HepG2 (cell line): ENCODE data around the gene C19orf44. TPM values are rescaled to one million over a fixed set of nuclear protein-coding genes. Genes with fewer than 3 reads are reported as not detected.

Source experiments
- ATAC-seq: fragments of 200-7000 bp; cut with Tn5 transposase; 3 replicates; pipeline ENCODE4 v1.9.1; 2020; ENCODE audit warnings: mild to moderate bottlenecking, moderate library complexity
- BruUV-seq: library from RNA; stranded (reverse); fragments of 400-500 nt; replicated peaks from 2 replicates; lab custom pipeline; 2021; lab: Mats Ljungman, UMichigan
- CTCF ChIA-PET: fragments of 300-600 bp; formaldehyde crosslinking; extraction: SDS; loops from one replicate; lab custom pipeline; 2021; ENCODE audit warnings: low total read pairs, inconsistent platforms, low intra/inter-chr PET ratio; lab: Yijun Ruan, JAX
- POLR2A ChIA-PET: fragments of 350-600 bp; sonication (Branson Sonifier 250); formaldehyde crosslinking; loops from one replicate; lab custom pipeline; 2020; ENCODE audit warnings: antibody characterized with exemption, inconsistent platforms; lab: Yijun Ruan, JAX
- DNase-seq: peaks from one replicate; pipeline ENCODE4 v3.0.0-alpha.2; 2015; ENCODE audit warnings: low spot score
- FAIRE-seq: peaks from 3 replicates; lab custom pipeline; 2011; peaks lifted over from hg19 to GRCh38; lab: Jason Lieb, UNC
- H2AFZ ChIP-seq: one replicate; pipeline ENCODE4 v1.6.1; 2011; ENCODE audit warnings: low read length, inconsistent platforms
- H3K27ac ChIP-seq: fragments of 300-600 bp; 3 replicates; pipeline ENCODE4 v1.8.0; 2011; ENCODE audit warnings: mixed run types, mild to moderate bottlenecking, mixed read lengths, low read length, inconsistent platforms; ENCODE audit not compliant: insufficient read depth; ENCODE audit errors: extremely low read length
- H3K27me3 ChIP-seq, 2 experiments: fragments of 200-600 bp in 1 of 2; 2 replicates in 1 of 2; 3 replicates in 1 of 2; pipeline versions ENCODE4 v1.6.0 to v1.8.0; 2011; ENCODE audit warnings: low read length in 2 of 2, mild to moderate bottlenecking in 2 of 2, moderate library complexity in 2 of 2, inconsistent platforms in 1 of 2; ENCODE audit not compliant: insufficient read depth in 2 of 2, control insufficient read depth in 1 of 2
- H3K36me3 ChIP-seq, 2 experiments: fragments of 200-600 bp in 1 of 2; replicated peaks in 1 of 2; 2 replicates in 1 of 2; 3 replicates in 1 of 2; pipeline versions ENCODE4 v1.5.1 to v1.8.0; 2011; ENCODE audit warnings: low read length in 2 of 2, inconsistent platforms in 1 of 2; ENCODE audit not compliant: insufficient read depth in 2 of 2, control insufficient read depth in 1 of 2
- H3K4me1 ChIP-seq: 2 replicates; pipeline ENCODE4 v1.5.1; 2012; ENCODE audit warnings: low read length, inconsistent platforms; ENCODE audit not compliant: insufficient read depth
- H3K4me2 ChIP-seq: 2 replicates; pipeline ENCODE4 v1.6.0; 2011; ENCODE audit warnings: low read depth, low read length, inconsistent platforms
- H3K4me3 ChIP-seq, 3 experiments: fragments of 200-600 bp in 1 of 3; sonication (generic), shearing (Covaris generic) in 1 of 3; replicated peaks in 1 of 3; 2 replicates each; pipeline ENCODE4 v1.5.1; 2011 to 2016; ENCODE audit warnings: low read length in 3 of 3, inconsistent platforms in 2 of 3, low read depth in 2 of 3, mild to moderate bottlenecking in 2 of 3, control low read depth in 1 of 3, mixed read lengths in 1 of 3; ENCODE audit not compliant: insufficient read depth in 1 of 3
- H3K79me2 ChIP-seq: one replicate; pipeline ENCODE4 v1.6.1; 2011; ENCODE audit warnings: low read length, inconsistent platforms; ENCODE audit not compliant: insufficient read depth
- H3K9ac ChIP-seq: 2 replicates; pipeline ENCODE4 v1.6.0; 2011; ENCODE audit warnings: mild to moderate bottlenecking, low read depth, low read length, inconsistent platforms; ENCODE audit not compliant: insufficient read depth
- H3K9me3 ChIP-seq: 2 replicates; pipeline ENCODE4 v1.5.1; 2012; ENCODE audit warnings: mild to moderate bottlenecking, low read length
- H4K20me1 ChIP-seq: 2 replicates; pipeline ENCODE4 v1.6.0; 2011; ENCODE audit warnings: inconsistent platforms, mild to moderate bottlenecking, low read length, moderate library complexity; ENCODE audit not compliant: insufficient read depth
- E2F5 ChIP-seq: sonication (generic); formaldehyde crosslinking; conservative IDR thresholded peaks from 2 replicates; pipeline ENCODE4 v1.4.0; 2020; ENCODE audit warnings: missing genetic modification reagents
- HDAC1 ChIP-seq: sonication (generic); formaldehyde crosslinking; IDR thresholded peaks from 2 replicates; pipeline ENCODE4 v1.5.1; 2020; ENCODE audit warnings: mild to moderate bottlenecking, missing genetic modification reagents
- MAFG ChIP-seq: sonication (generic); formaldehyde crosslinking; IDR thresholded peaks from 2 replicates; pipeline ENCODE4 v1.5.1; 2020; ENCODE audit warnings: mild to moderate bottlenecking, missing genetic modification reagents
- RXRA ChIP-seq: sonication (generic); formaldehyde crosslinking; IDR thresholded peaks from 2 replicates; pipeline ENCODE4 v1.5.1; 2020; ENCODE audit warnings: missing genetic modification reagents
- SATB2 ChIP-seq: sonication (generic); formaldehyde crosslinking; IDR thresholded peaks from 2 replicates; pipeline ENCODE4 v1.5.0; 2020; ENCODE audit warnings: missing genetic modification reagents
- SP4 ChIP-seq: sonication (generic); formaldehyde crosslinking; IDR thresholded peaks from 2 replicates; pipeline ENCODE4 v1.8.1; 2023; ENCODE audit warnings: mild to moderate bottlenecking, missing genetic modification reagents
- STAT6 ChIP-seq: sonication (generic); formaldehyde crosslinking; IDR thresholded peaks from 2 replicates; pipeline ENCODE4 v1.4.0; 2020; ENCODE audit warnings: missing genetic modification reagents, mild to moderate bottlenecking, borderline replicate concordance
- TAF15 ChIP-seq: fragments of 200-400 bp; formaldehyde crosslinking; IDR thresholded peaks from one replicate; pipeline ENCODE4 v1.6.1; 2018; ENCODE audit warnings: mild to moderate bottlenecking, low read depth, low read length; ENCODE audit not compliant: poor library complexity, severe bottlenecking
- TEAD2 ChIP-seq: sonication (generic); formaldehyde crosslinking; IDR thresholded peaks from 2 replicates; pipeline ENCODE4 v1.9.0; 2021; ENCODE audit warnings: missing genetic modification reagents
- ZC3H4 ChIP-seq: sonication (generic); formaldehyde crosslinking; IDR thresholded peaks from 2 replicates; pipeline ENCODE4 v1.4.0; 2020; ENCODE audit warnings: missing genetic modification reagents, borderline replicate concordance
- ZHX2 ChIP-seq, 2 experiments: sonication (generic) in 1 of 2; formaldehyde crosslinking in 1 of 2; IDR thresholded peaks; 2 replicates each; pipeline versions ENCODE4 v1.6.1 to v1.9.0; 2014 to 2022; ENCODE audit warnings: antibody characterized with exemption in 1 of 2, borderline replicate concordance in 1 of 2, inconsistent platforms in 1 of 2, low read depth in 1 of 2, missing genetic modification reagents in 1 of 2
- ZNF446 ChIP-seq: sonication (generic); formaldehyde crosslinking; IDR thresholded peaks from 2 replicates; pipeline ENCODE4 v1.5.0; 2020; ENCODE audit warnings: mild to moderate bottlenecking, missing genetic modification reagents
- ZNF546 ChIP-seq: sonication (generic); formaldehyde crosslinking; conservative IDR thresholded peaks from 2 replicates; pipeline ENCODE4 v1.8.1; 2023; ENCODE audit warnings: mild to moderate bottlenecking, missing genetic modification reagents
- ZNF737 ChIP-seq: sonication (generic); formaldehyde crosslinking; IDR thresholded peaks from 2 replicates; pipeline ENCODE4 v1.5.0; 2020; ENCODE audit warnings: missing genetic modification reagents, mild to moderate bottlenecking, borderline replicate concordance
- ZNF761 ChIP-seq: sonication (generic); formaldehyde crosslinking; conservative IDR thresholded peaks from 2 replicates; pipeline ENCODE4 v1.4.0; 2020; ENCODE audit warnings: mild to moderate bottlenecking, missing genetic modification reagents
- ZNF841 ChIP-seq: sonication (generic); formaldehyde crosslinking; IDR thresholded peaks from 2 replicates; pipeline ENCODE4 v1.8.1; 2023; ENCODE audit warnings: missing genetic modification reagents, borderline replicate concordance
- WGBS: methylation state at CpG from one replicate; pipeline ENCODE4 v1.1.6; 2017; ENCODE audit warnings: low lambda C conversion rate; 5-methylcytosine and 5-hydroxymethylcytosine counted together
- in situ Hi-C: cut with HindIII; loops from 2 replicates; pipeline ENCODE4 v1.10.0; 2017; ENCODE audit warnings: low pct_unique_long_range_greater_than_20kb; ENCODE audit not compliant: extremely low pct_ligation_motif_present
- intact Hi-C: fragments of 100-400 bp; cut with micrococcal nuclease; formaldehyde crosslinking; loops from one replicate; pipeline ENCODE4 v1.10.0; 2022; ENCODE audit not compliant: unreplicated experiment
- polyA plus RNA-seq, 8 experiments: library from polyadenylated mRNA; depleted of rRNA in 3 of 8; stranded (reverse) in 7 of 8; unstranded in 1 of 8; fragments of >200 nt; fragmentation: Illumina TruSeq in 4 of 8; extraction: Trizol in 4 of 8; gene quantifications; 2 replicates each; pipeline versions ENCODE4 v1.2.1 to v1.2.3, GENCODE V29; 2011 to 2016; ENCODE audit warnings: low read depth in 4 of 8, missing spikeins in 1 of 8, mixed read lengths in 1 of 8; ENCODE audit not compliant: insufficient read depth in 1 of 8
- total RNA-seq, 5 experiments: library from RNA; depleted of rRNA; stranded (reverse); fragments of >200 nt; fragmentation: Illumina TruSeq; extraction: Trizol; gene quantifications; 2 replicates each; pipeline ENCODE4 v1.2.3, GENCODE V29; 2016; ENCODE audit warnings: low read depth in 1 of 5

The C19orf44 gene
- total and polyA plus RNA-seq, 2 of the 13 experiments (the other 11 are each of a cell fraction or from before 2014, with no cell fraction given): 3.2 to 4.3 TPM

- BruUV-seq: no TSS peak
- TF ChIP-seq ZHX2 (IDR thresholded peaks at IDR 0.05; ENCODE audit: low read depth) (no peak), ZHX2 (CRISPR knock-in tag; IDR thresholded peaks at IDR 0.05; ENCODE audit: borderline replicate concordance) (no peak), TEAD2 (CRISPR knock-in tag) (no peak), STAT6 (CRISPR knock-in tag) (no peak), ZNF841 (CRISPR knock-in tag) (no peak), HDAC1 (CRISPR knock-in tag) (no peak), SATB2 (CRISPR knock-in tag) (no peak), ZNF737 (CRISPR knock-in tag) (no peak), TAF15 (no peak), ZNF546 (CRISPR knock-in tag) (no peak), ZNF446 (CRISPR knock-in tag) (no peak), RXRA (no peak), ZC3H4 (CRISPR knock-in tag) (no peak), ZNF761 (CRISPR knock-in tag) (no peak), E2F5 (CRISPR knock-in tag) (no peak), MAFG (CRISPR knock-in tag) (no peak), SP4 (no peak)
These were observed 20.2 kb downstream of the C19orf44 start for GRCh38 chr19:16516381-16516780.

More at GRCh38 chr19:16516381-16516780, 20.2 kb downstream of the C19orf44 start:
- DNase-seq (no peak), FAIRE-seq (no peak), ATAC-seq (no peak)
- peaks cover 28 to 73% of the 10 kb centered on the region in 2 experiments for H3K36me3 ChIP-seq
- H4K20me1 ChIP-seq: no peaks in the 10 kb centered on the region
- H3K4me2 ChIP-seq: no peak overlapping the region
- POLR2A ChIA-PET: no interaction called here
- H3K79me2 ChIP-seq: no peaks in the 10 kb centered on the region
- H3K4me3 ChIP-seq: no peak overlapping the region
- CTCF ChIA-PET: no interaction called here
- no peaks in the 10 kb centered on the region for H3K9me3 ChIP-seq
- in situ Hi-C loops (no loop called here), intact Hi-C loops (no loop called here)
- no peak overlapping the region for H3K27ac ChIP-seq
- H3K4me1 ChIP-seq: no peaks in the 10 kb centered on the region
- no peaks in the 10 kb centered on the region; a peak in 1 of 5 replicates for H3K27me3 ChIP-seq
- WGBS: 97% methylated on average over 15 of the region's 15 CpGs
- no peak overlapping the region for H2AFZ ChIP-seq
- H3K9ac ChIP-seq: no peak overlapping the region
